Measurements from ENCODE around the gene MAGI2. TPM values are rescaled to one million over a fixed set of nuclear protein-coding genes. Genes with fewer than 3 reads are reported as not detected.
"Not testable (repeated sequence)": the region's sequence is repeated elsewhere in the genome, so short reads cannot be mapped to it uniquely, and the experiment has no call there.

Gene MAGI2
- total RNA-seq, 3 donors from 2014 or later: 9.8 to 22.7 (median 20.2) TPM

- Histone ChIP-seq H3K36me3 (no peaks in the 10 kb centered on the region), H3K4me3 (no peak overlapping the region), H3K27ac (no peak overlapping the region), H3K27me3 (no peaks in the 10 kb centered on the region), H3K9me3 (no peaks in the 10 kb centered on the region), H3K4me1 (no peaks in the 10 kb centered on the region)
- TF ChIP-seq CTCF (IDR thresholded peaks at IDR 0.05): no peak
- TF ChIP-seq POLR2A (IDR thresholded peaks at IDR 0.05): no peak
- no peak for TF ChIP-seq POLR2AphosphoS5 (IDR thresholded peaks at IDR 0.05)
- intact Hi-C loops (cut with DNase I; ENCODE audit: low total_unique reads): no loop called here
- no peak for DNase-seq (ENCODE audit: low spot score in 2 of 2)
These were observed 1441.8 kb downstream of the MAGI2 start for GRCh38 chr7:78011642-78012041.

GRCh38 chr7:78007231-78007630 is 1446.2 kb downstream of the MAGI2 start:
- Histone ChIP-seq H3K4me3 (no peak overlapping the region), H3K27ac (no peak overlapping the region), H3K36me3 (no peaks in the 10 kb centered on the region), H3K9me3 (no peaks in the 10 kb centered on the region), H3K4me1 (no peaks in the 10 kb centered on the region), H3K27me3 (no peaks in the 10 kb centered on the region)
- DNase-seq (ENCODE audit: low spot score in 2 of 2): no peak
- no peak for TF ChIP-seq CTCF (IDR thresholded peaks at IDR 0.05)
- no peak for TF ChIP-seq POLR2A (IDR thresholded peaks at IDR 0.05)
- TF ChIP-seq POLR2AphosphoS5 (IDR thresholded peaks at IDR 0.05): no peak
- intact Hi-C loops (cut with DNase I; ENCODE audit: low total_unique reads): no loop called here

DNA sequence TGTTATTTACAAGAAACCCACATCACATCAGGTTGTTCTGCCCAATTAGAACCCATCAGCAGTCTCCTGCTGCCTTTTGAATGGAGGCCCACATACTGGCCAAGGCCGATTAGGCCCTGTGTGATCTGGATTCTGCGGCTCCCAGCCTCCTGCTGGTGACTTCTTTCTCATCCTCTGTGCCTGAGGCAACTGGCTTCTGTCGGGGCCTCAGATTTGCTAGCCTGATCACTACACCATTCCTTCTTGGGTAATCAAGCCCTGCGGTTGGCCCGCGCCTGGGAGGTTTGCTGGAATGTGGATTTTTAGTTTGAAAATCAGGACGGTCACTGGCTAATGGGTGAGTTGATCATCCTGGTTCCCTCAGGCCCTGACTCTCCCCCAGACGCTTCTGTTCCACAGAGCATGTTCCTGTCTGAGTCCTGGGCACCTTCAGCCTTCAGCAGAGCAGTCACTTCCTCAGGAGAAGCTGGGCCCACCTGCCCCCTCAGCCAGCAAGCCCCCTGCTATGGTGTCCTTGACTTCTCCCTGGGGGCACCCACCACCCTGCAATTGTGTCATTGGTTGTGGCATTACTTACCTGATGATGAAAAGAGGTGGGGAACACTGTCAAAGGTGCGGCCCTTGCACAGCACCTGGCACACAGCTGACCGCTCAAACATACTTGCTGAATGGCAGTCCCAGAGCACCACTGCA is 1447.3 kb downstream of the MAGI2 start:
- no peaks in the 10 kb centered on the region for H3K4me1 ChIP-seq
- H3K9me3 ChIP-seq: no peaks in the 10 kb centered on the region
- H3K36me3 ChIP-seq: no peaks in the 10 kb centered on the region
- TF ChIP-seq CTCF (IDR thresholded peaks at IDR 0.05) (no peak), POLR2A (IDR thresholded peaks at IDR 0.05) (no peak), POLR2AphosphoS5 (IDR thresholded peaks at IDR 0.05) (no peak)
- no peak for DNase-seq (ENCODE audit: low spot score in 2 of 2)
- intact Hi-C loops (cut with DNase I; ENCODE audit: low total_unique reads): no loop called here
- no peak overlapping the region for H3K4me3 ChIP-seq
- H3K27ac ChIP-seq: no peak overlapping the region
- H3K27me3 ChIP-seq: no peaks in the 10 kb centered on the region

- Histone ChIP-seq H3K36me3 (no peaks in the 10 kb centered on the region), H3K9me3 (no peaks in the 10 kb centered on the region), H3K4me1 (no peaks in the 10 kb centered on the region), H3K4me3 (no peak overlapping the region), H3K27ac (no peak overlapping the region), H3K27me3 (no peaks in the 10 kb centered on the region)
- no peak for TF ChIP-seq POLR2AphosphoS5 (IDR thresholded peaks at IDR 0.05)
- no peak for TF ChIP-seq POLR2A (IDR thresholded peaks at IDR 0.05)
- TF ChIP-seq CTCF (IDR thresholded peaks at IDR 0.05): no peak
- no peak for DNase-seq (ENCODE audit: low spot score in 2 of 2)
- intact Hi-C loops (cut with DNase I; ENCODE audit: low total_unique reads): no loop called here
These were observed 1450.8 kb downstream of the MAGI2 start for GRCh38 chr7:78002715-78003114.

DNA sequence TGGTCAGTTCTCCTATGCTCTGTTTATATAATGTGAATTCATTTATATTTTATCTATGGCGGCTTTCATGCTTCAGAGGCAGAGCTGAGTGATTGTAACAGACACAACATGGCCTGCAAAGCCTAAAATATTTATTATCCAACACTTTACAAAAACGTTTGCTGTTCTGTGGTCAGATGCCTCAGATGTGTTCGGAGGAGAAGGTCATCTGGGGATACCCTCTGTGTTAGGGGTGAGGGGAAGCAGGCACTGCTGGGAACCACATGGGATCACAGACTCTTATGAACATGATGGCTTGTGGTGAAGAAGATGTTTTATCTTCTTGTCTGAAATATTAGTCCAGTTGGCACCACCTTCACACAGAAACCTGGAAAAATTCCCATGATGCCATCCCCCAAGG is 1451.4 kb downstream of the MAGI2 start:
- Histone ChIP-seq H3K9me3 (no peaks in the 10 kb centered on the region), H3K4me3 (no peak overlapping the region), H3K27ac (no peak overlapping the region), H3K4me1 (no peaks in the 10 kb centered on the region), H3K27me3 (no peaks in the 10 kb centered on the region), H3K36me3 (no peaks in the 10 kb centered on the region)
- intact Hi-C loops (cut with DNase I; ENCODE audit: low total_unique reads): no loop called here
- no peak for DNase-seq (ENCODE audit: low spot score in 2 of 2)
- TF ChIP-seq POLR2AphosphoS5 (IDR thresholded peaks at IDR 0.05): no peak
- TF ChIP-seq CTCF (IDR thresholded peaks at IDR 0.05): no peak
- TF ChIP-seq POLR2A (IDR thresholded peaks at IDR 0.05): no peak

DNA sequence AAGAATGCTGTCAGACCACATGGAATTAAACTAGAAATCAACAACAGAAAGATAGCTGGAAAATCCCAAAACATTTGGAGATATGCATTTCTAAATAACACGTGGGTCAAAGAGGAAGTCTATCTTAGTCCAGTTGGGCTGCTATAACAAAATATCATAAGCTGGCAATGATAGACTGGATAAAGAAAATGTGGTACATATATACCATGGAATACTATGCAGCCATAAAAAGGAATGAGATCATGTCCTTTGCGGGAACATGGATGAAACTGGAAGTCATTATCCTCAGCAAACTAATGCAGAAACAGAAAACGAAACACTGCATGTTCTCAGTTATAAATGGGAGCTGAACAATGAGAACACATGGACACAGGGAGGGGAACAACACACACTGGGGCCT is 1454.3 kb downstream of the MAGI2 start:
- DNase-seq (ENCODE audit: low spot score in 2 of 2); H3K36me3 ChIP-seq; H3K4me3 ChIP-seq; H3K27ac ChIP-seq; H3K9me3 ChIP-seq; H3K27me3 ChIP-seq; intact Hi-C loops (cut with DNase I; ENCODE audit: low total_unique reads); H3K4me1 ChIP-seq: not testable (repeated sequence)

Measured in breast epithelium (tissue), 4 donors.